Renal cortical epithelial cell (primary cell): ENCODE results near the gene MYO5B. TPM values are rescaled to one million over a fixed set of nuclear protein-coding genes. Genes with fewer than 3 reads are reported as not detected.

Experiments
- DNase-seq: peaks from one replicate; pipeline ENCODE4 v3.0.0-alpha.2; 2011; ENCODE audit warnings: low read depth
- total RNA-seq: library from RNA; depleted of rRNA; stranded (reverse); fragments of >200 nt; gene quantifications from 2 replicates; pipeline ENCODE4 v1.2.3, GENCODE V29; 2014

Gene MYO5B
- total RNA-seq, 1 donor from 2014 or later = 50.0 TPM

DNA sequence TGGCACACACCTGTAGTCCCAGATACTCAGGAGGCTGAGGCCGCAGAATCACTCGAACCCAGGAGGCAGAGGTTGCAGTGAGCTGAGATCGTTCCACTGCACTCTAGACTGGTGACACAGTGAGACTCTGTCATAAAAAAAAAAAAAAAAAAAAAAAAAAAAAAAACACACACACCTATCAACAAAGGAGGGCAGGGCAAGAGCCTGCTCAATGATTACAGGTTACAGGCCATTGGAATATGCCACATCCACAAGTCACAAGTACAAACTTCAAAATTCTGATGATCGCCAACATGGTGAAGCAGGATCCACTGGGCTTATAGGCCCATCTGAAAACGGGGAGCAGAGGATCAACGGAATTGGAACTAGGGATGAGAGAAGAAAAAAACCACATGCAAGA, 6.3 kb downstream of the MYO5B start:
- DNase-seq = no peak

DNA sequence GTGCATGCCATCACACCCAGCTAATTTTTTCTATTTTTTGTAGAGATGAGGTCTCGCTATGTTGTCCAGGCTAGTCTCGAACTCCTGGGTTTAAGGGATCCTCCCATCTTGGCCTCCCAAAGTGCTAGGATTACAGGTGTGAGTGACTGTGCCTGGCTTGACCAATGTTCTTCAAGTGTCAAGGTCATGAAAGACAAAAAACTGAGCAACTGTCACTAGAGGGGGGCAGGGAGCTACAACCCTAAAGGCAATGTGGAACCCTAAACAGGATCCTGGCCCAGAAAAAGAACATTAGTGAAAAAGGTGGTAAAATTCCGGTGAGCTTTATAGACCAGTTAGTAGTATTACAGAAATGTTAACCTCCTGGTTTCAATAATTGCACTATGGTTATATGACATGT, 7.3 kb downstream of the MYO5B start:
- no peak for DNase-seq

DNA sequence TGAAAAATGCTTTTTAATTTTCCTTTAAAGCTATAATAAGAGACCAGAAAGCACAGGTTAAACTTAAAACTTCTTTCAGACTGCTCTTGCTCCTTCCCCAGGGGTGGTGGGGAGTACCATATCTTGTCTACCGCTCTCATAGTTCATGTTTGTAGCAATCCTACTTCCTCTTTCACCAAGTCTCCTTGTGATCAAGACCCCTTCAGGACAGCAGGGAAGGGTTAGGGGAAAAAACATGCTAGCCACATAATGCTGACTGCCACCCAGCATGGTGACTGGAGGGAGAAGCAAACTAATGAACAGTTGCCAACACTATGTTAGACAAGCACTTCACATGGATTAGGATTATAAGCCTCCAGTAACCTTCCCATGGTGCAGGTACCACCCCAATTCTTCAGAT, 8.6 kb downstream of the MYO5B start:
- no peak for DNase-seq

DNA sequence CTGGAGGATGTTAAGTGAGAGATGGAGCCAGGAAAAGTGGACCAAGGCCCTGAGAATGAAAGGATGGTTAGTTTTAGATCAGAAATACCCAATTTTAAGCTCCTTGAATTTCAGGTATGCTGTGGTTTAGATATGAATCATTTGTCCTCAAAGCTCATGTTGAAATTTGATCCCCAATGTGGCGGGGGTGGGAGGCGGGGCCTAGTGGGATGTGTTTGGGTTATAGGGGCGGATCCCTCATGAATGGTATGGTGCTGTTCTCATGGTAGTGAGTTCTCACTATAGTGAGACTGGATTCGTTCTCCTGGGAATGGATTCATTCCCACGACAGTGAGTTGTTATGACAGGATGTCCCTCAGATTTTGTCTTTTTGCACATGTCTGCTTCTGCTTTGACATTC, 11.4 kb downstream of the MYO5B start:
- peak; percentile 87 for DNase-seq

DNA sequence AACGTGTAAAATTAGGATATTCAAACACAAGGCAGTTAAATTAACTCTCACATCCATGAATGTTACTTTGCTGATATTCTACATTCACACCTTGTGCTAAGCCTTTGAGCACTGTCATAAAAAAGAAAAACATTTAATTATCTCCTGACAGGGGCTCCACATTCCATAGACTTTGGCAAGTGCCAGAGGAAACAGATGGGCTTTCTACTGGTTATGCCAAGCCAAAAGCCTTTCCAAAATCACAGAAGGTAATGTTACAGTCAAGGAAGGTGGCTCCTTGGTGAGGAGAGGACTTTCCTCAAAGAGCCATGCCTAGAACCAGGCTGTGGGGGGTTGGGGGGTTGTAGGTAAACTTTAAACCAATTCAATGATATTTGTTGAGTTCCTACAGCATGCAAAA, 12.4 kb downstream of the MYO5B start:
- DNase-seq = no peak

DNA sequence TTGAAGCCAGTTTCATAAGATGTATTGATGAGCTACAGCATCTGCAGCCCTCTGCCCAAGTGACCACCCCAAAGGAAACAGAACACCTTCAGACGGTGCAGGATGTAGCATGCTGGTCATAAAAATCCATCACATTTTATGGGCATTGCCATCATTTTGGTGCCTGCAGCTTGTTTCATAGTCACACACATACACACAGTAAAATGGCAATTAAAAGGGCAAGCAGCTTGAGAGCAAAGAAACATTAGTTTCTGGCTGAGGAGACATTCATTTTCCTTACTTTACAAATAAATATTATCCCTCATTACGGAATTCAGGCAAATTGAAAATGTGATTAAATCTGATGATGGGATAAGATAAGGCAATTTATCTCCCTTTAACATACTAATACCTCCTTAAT, 13.4 kb downstream of the MYO5B start:
- no peak for DNase-seq

DNA sequence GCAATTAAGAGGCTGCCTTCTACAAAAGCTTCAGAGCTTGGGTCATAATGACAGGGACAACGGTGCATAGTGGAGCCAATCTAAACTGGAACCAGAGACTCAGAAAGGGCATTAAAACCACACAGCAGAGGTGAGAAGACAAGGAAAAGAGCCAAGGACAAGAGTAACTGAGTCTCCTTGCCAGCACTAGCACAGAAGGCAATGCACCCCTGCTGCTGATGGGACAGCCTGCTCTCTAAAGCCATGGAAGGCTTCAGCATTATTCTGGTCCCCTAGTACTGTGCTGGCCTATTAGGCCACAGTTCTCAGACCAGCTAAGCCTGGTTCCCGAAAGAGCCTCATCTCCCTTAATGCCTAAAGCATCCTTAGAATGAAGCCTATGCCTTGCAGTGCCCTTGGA, 15.5 kb downstream of the MYO5B start:
- DNase-seq = no peak

DNA sequence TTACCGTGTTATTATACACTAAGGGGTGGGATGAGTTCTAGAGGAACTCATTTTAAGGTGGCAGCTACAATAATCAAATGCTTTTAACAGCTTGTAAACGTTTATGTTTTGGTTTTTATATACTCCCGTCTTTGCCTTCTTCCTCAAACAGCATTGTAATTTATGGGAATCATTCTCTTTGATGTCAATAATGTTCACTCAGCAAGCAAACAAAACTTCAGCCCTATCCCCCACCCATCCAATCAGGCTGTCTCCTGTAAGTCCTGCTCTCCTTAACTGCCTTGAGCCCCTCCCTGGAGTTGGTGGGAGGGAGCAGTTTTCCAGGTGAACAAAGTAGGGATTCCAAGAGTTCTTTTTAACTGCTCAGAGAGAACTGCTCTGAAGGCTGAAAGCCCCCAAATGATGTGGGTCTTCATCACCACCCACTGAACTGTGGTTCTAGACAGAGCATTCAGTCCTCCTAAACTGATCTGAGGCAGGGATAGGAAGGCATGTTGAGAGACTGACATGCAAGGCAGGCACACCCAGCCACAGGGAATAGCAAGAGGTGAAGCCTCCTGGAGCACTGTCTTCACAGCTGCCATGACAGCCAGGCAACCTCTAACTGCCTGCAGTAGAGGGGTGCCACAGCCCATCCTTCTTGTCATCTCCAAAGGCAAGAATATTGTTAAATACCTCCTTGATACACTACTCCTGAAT, 17.5 kb downstream of the MYO5B start:
- DNase-seq = no peak

DNA sequence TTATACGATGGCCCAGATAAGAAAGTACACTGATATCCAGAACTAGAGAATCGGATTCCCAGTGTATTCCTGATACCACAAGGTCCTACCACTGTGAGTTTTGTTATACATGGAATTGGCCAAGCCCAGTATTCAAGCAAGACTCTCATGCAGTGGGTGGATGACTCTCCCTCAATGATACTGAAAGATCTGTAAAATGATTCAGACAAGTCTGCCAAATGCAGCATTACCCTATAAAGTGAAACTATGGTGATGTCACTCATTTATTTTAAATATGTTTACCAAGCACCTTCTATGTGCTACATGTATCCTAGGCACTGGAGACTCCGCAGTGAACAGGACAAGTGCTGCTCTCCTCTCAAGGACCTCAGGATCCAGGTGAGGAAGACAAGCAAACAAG, 22.6 kb downstream of the MYO5B start:
- no peak for DNase-seq

DNA sequence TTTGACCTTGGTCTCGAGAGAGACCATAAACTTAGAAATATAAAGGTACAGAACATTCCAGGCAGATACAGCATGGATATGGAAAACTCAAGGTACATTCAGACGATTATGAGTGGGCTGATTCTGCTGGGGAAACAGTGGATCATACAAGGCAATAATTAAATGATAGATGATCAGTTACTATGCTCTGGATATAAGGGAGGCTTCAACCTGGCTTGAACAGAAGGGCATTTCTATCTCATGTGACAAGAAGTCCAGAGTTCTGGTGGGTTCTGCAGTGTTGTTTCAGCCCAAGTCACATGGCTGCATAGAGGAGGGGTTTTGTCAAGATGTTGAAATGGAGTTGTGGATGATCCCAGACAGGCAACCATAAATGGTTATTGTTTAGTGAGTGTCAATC, 23.5 kb downstream of the MYO5B start:
- no peak for DNase-seq

DNA sequence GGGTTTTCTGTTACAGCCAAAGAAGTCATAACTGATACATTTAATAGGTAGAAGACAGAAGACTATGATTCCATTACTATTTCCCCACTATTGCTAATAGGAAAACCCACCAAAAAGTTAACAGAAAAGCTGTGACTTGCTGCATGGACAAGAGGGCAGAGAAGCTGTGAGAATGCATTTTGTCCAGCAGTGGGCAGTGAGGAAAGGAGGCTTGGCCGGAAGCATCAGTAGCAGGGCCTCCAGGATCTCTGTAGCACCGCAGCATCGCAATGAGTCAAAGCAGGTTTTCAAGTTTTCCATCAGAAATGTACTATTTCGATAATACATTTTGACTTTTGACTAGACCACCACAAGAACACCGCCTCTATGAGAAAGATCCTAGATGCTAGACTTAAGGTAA, 24.9 kb downstream of the MYO5B start:
- no peak for DNase-seq

DNA sequence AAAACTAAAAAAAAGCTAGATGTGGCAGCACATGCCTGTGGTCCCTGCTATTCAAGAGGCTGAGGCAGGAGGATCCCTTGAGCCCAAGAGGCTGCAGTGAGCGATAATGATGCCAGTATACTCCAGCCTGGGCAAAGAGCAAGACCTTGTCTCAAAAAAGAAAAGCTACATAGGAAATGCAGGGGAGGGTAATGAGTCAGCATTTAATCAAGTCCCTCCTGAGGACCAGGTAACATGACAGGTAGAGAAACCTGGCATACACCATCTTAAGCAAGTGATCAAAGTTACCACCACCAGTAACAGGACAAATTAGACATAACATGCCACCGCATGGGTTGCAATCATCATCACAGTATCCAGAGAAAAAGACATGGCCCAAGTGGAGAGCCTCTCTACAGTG, 25.8 kb downstream of the MYO5B start:
- no peak for DNase-seq

DNA sequence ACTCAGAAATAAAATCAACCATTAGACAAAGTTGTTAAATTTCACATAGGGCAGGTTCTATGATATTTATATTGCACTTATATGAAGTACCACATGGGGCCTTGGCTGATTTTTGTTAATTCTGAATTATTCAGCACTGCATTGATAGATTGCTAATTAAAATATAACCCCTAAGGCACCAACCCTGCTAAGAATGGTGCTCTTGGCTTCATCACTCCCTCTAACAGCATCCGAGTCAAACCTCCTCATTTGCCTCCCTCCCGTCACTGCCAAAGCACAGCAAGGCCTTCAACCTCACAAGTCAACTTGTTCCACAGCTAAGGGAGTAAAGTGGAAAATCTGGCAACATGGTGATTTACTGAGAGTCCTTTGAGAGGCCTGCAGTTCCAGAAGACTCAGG, 27.0 kb downstream of the MYO5B start:
- no peak for DNase-seq

DNA sequence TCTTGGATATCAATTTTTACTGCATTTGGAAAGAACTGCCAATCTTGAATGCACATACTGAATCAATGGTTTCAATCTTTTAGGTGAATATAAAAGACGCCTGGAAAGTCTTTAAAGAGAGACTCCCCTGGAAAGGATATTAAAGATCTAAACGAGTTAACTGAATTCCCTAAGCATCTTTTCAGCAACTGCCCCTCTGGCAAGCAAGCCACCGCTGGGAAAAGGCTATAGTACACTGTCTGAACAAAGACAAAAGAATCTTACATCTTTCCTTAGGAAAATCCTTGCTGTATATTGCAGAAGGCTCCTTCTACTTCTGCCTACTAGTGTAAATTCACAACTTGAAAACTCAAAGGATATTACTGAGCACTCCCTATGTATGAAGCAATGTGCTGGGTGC, 28.0 kb downstream of the MYO5B start:
- no peak for DNase-seq

DNA sequence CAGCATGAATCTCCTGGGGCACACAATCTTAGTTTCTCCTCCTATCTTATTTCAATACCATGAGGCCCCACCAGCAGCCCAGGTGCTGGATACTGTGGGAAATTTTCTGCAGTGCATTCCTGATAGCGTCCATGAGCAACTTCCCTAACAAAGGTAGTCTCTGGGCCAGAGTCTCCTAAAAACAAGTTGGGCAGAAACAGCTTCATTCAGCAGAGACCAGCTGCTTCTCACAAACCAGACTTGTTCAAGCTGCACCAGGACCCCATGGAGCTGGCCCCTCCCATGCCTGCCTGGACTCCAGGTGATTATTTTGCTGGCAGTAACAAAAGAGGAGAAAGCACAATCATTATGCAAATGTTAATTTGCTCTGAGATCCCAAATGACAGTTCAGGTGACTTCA, 31.4 kb downstream of the MYO5B start:
- no peak for DNase-seq

DNA sequence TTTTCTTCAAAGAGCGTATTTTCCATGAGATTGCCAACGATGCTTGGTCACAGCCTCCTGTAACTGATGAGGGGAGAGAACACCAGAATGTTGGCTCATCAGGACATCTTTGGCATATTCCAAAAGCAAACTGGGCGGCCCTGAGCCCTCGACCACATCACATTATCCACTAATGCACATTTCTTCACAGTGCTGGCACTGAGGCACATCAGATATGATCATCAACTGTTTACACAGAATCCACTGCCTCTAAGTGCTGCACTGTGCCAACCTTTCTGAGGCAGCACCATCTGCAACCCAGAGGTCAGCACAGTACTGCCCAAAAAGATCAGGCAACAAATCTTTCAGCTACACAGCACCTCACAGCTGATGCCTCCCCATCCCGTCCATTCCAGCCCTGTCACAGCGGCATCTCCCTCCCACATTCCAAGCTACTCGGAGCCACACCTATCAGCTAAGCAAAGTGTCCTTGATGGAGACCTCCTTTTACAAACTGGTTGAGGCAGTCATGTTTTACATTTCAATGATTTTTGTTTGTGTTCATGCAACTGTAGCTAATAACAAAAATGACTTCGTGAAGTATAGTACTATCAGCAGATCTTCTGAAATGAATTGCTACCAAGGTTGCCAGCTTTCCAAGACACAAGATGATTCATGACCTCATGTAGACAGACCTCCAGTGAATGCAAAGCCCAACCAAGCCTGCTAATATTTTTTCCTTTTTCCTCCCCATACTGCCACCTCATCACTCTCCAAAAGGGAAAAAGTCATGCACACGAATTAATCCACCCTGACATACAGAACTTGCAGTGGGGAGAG, 32.3 kb downstream of the MYO5B start:
- DNase-seq = peak; percentile 57

DNA sequence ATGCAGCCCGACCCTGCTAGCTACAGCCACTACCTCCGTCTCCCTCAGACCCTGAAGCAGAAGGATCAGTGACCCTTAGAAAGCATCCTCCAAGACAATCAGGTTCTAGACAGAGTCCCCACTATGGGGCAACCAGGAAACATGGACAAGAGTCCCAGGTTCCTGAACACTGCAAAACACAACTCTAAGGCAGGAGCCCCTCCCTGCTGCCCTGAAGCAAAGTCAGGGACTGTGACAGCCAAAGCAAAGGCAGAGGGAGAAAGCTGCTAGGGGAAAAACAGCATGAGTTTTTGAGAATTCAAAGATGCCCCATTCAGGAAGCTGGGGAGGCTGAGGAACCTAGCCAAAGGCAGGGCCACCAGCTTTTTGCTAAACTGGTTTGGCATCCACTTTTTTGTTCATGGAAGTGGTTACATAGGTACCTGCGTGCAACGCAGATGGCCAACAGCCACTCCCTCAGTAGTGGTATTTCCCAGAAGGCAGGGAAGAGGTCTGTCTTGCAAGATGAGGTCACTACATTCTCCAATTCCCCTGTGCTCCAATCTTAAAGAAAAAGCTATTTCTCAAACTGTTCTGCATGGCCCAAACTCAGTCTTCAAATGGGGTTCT, 33.2 kb downstream of the MYO5B start:
- DNase-seq = peak; percentile 33

DNA sequence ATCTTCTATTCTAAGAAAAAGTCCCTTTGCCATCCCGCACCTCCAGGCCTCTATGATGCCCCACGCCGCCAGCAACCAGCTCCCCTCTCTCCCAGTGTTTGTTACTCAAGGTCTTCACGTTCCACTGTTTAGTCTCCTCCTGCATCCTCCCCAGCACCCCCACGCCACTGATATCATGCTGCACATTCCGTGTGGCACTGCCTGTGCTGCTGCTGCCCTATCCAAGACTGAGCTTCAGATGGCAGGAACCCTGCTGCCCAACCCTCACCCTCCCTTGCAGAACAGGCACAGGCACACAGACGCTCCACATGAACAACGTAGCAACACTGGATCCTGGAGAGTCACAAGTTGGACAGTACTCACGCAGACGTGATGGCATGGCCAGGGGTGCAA, 35.3 kb downstream of the MYO5B start:
- no peak for DNase-seq

DNA sequence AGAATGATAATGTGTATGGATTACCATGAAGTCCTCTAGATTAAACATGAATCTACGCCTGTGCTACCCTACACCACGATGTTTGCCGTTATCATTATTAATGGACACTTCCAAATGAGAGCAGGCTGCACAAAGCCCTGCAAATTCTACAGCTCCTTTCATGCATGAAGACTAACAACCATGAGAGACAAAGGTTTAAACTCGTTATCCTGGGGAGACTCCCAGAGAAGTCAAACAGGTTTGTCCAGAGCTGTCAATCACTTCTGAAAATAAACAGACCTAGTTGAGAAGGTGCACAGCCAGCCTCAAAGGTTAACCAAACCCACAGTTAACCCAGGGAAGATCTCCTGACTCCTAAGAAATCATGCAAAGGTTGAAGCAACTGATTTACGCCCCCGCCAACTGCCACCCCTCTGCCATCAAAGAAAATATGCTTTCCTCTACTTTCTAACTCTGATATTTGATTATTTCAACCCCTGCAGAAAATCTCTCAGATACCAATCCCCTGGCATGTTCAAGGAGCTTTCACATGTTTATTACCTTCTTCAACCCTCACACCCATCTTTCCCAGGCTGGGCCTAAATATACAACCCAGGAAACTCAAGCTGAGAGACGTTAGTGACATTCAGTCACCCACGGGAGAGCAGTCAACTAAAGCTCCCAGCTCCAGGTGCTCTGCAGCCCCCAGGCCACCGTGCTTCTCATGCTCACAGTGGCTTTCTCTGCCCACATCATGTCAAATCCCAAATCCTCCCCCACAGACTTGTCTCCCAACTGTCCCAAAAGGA, 35.9 kb downstream of the MYO5B start:
- peak; percentile 53 for DNase-seq

DNA sequence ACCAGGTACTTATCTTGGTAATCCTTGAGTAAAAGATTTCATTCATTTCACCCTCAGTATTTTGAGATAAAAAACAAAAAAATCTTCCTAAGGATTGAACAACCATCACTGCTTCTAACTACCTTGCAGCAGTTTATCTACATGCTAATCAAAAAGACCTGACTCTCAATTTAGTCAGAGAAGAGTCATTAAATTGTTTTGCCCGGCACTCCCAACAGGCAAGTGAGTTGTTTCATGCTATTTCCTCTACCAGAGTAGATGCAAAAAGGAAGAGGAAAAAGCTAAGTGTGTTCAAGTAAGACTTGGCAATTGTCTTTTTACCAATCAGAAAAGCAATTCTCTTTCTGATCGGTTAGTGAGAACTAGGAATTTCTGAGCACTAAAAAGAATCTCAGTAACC, 39.5 kb downstream of the MYO5B start:
- no peak for DNase-seq

DNA sequence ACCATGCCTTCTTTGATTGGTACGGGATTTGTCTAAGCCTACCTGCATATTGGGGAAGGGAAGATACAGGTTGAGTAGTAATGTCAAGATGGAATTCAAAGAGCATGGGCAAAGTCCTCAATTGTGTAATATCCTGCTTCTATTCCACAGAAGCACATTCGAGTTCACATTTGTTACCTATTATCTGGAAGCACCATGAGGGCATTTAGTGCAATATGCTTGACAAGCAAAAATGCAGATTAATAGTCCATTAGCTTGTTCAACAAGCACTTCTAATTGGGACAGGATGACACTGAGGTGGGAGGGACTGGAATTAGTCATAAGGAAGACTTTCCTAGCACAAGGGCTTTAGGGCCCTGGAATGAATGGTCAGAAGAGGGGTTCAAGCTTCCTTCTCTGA, 40.5 kb downstream of the MYO5B start:
- peak; percentile 54 for DNase-seq

DNA sequence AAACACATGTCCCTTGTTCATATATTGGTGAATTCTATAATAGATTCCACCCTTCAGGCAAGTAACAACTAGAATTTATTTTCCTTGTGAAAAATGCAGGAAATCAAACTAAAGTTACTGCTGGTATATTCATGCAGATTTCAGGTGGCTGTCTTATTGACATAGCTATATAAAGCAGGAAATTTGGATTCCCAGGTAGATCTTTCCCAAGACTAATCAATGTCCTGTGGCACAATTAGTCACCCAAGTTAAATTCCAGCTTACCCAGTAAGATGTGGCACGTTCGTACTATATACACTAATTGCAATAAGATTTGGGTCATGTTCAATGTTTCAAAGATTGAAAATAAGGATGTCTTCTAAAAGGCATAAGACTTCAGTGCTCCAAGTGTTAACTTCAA, 42.0 kb downstream of the MYO5B start:
- no peak for DNase-seq
